ENCODE results near the gene RANBP1.

GRCh38 chr22:20112623-20113511, 3.0 kb upstream of the RANBP1 start:
- TF ChIP-seq CTCF (conservative IDR thresholded peaks at IDR 0.05) (no peak), ZFX (IDR thresholded peaks at IDR 0.05) (no peak)

All from C4-2B (cell line).